ENCODE data around the gene ZBTB43. TPM values are rescaled to one million over a fixed set of nuclear protein-coding genes. Genes with fewer than 3 reads are reported as not detected.

ZBTB43 gene
- total RNA-seq, 1 donor from 2014 or later: 7.4 TPM

DNA sequence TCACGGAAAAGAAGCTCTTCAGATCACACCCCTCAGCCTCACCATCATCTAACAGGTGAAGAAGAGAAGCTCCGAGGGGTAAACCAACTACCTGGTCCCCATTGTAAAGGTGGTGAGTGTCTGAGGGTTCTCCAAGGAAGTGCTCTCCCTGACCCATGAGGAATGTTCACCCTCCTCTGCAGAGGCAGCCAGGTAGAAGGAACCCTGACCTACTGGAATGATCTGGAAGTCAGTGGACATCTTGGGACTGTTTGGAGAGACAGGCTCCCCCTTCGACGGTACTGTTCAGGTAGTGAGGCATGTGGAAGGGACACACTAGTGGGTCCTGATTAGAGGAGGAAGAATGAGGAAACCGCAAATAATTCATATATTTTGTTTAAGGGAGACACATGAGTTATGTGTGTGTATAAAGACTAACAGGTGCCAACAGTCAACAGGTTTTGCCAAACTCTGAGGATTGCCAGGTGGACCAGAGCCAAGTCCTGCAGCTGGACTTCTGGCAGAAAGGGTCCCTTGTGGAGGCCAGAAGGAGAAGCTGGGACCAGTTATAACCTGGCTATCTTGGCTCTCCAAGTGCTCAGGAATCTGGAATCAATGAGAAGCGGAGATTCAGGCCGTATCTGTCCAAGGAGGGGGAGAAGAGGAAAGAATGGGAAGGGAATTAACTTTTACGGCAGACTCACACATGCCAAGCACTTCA, 52.6 kb downstream of the ZBTB43 start:
- no peak for DNase-seq (ENCODE audit: low read depth, low spot score)

GRCh38 chr9:126859111-126859510, 54.3 kb downstream of the ZBTB43 start:
- no peak for DNase-seq (ENCODE audit: low read depth, low spot score)

DNA sequence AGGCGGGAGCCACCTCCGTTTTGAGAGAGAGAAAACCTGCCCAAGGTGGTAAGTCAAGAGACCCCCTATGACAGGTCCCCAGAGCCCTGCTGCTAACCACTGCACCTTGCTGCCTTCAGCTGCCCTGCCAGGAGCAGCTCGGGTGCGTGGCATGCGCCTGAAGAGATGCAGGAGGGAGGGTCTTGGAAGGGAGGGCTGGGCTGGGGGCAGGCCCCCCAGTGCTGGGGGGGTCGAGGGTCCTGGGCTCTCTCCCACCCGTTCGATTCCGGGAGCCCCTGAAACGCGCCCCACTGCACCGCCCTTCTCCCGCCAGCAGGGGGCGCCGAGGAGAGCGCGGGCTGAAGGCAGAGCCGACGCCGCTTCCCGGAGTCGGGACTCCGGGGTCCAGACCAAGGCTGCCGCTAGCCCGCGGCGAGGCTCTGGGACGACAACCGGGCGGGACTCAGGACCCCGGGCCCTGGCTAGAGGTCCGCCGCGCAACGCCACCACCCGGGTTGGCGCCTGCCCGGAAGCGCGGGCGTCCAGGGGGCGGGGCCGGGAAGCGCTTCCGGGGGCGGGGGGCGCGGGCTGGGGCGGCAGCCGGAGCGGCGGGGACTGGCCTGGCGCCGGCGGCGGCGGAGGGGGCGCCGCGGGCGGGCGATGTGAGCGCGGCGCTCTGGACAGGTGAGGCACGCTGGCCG, 55.4 kb downstream of the ZBTB43 start, which contains the start of gene ZBTB34:
Gene ZBTB34, plus strand, starts transcription at position 563 of the 680 bp plus-strand sequence. CDS start 18,761 bp downstream, outside the sequence.
- no peak for DNase-seq (ENCODE audit: low read depth, low spot score)

- DNase-seq (ENCODE audit: low read depth, low spot score): no peak
Observed at GRCh38 chr9:126860757-126861466, 56.1 kb downstream of the ZBTB43 start.

- DNase-seq (ENCODE audit: low read depth, low spot score): no peak
Observed at GRCh38 chr9:126861707-126862103, 56.9 kb downstream of the ZBTB43 start.

GRCh38 chr9:126862104-126862761, 57.4 kb downstream of the ZBTB43 start:
- no peak for DNase-seq (ENCODE audit: low read depth, low spot score)

- no peak for DNase-seq (ENCODE audit: low read depth, low spot score)
Observed at GRCh38 chr9:126864771-126865170, 59.9 kb downstream of the ZBTB43 start.

GRCh38 chr9:126869368-126869767, 64.5 kb downstream of the ZBTB43 start:
- DNase-seq (ENCODE audit: low read depth, low spot score): no peak

GRCh38 chr9:126872516-126872915, 67.7 kb downstream of the ZBTB43 start:
- no peak for DNase-seq (ENCODE audit: low read depth, low spot score)

GRCh38 chr9:126874546-126875314, 69.9 kb downstream of the ZBTB43 start:
- DNase-seq (ENCODE audit: low read depth, low spot score): no peak

GRCh38 chr9:126875756-126876510, 71.1 kb downstream of the ZBTB43 start:
- no peak for DNase-seq (ENCODE audit: low read depth, low spot score)

DNA sequence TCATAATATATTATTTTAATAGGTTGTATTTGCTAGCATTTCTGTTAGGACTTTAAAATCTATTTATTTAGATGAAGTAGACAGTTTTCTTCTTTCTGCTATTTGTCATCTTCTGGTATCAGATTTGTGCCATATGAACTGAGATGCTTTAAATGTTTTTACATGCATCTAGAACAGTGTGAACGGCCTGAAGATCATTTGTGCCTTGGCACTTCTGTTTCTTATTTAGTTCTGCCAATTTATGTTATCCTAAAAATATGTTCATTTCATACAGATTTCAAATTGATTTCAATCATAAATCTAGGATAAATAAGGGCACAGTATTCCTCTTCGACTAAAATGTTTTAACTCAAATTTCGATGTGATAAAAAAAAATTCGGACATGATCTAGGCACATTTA, 71.7 kb downstream of the ZBTB43 start:
- no peak for DNase-seq (ENCODE audit: low read depth, low spot score)

- DNase-seq (ENCODE audit: low read depth, low spot score): no peak
Observed at GRCh38 chr9:126877418-126877817, 72.6 kb downstream of the ZBTB43 start.

- DNase-seq (ENCODE audit: low read depth, low spot score): no peak
Observed at GRCh38 chr9:126879288-126879687, 74.4 kb downstream of the ZBTB43 start.

DNA sequence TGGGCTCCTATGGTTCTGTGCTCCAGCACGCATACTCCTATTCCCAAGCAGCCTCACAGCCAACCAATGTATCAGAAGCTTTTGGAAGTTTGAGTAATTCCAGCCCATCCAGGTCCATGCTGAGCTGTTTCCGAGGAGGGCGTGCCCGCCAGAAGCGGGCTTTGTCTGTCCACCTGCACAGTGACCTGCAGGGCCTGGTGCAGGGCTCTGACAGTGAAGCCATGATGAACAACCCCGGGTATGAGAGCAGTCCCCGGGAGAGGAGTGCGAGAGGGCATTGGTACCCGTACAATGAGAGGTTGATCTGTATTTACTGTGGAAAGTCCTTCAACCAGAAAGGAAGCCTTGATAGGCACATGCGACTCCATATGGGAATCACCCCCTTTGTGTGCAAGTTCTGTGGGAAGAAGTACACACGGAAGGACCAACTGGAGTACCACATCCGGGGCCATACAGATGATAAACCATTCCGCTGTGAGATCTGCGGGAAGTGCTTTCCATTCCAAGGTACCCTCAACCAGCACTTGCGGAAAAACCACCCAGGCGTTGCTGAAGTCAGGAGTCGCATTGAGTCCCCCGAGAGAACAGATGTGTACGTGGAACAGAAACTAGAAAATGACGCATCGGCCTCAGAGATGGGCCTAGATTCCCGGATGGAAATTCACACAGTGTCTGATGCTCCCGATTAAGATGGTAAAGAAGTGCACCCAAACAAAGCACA, 75.5 kb downstream of the ZBTB43 start:
- DNase-seq (ENCODE audit: low read depth, low spot score): no peak

- no peak for DNase-seq (ENCODE audit: low read depth, low spot score)
Observed at GRCh38 chr9:126880947-126881332, 76.1 kb downstream of the ZBTB43 start.

DNA sequence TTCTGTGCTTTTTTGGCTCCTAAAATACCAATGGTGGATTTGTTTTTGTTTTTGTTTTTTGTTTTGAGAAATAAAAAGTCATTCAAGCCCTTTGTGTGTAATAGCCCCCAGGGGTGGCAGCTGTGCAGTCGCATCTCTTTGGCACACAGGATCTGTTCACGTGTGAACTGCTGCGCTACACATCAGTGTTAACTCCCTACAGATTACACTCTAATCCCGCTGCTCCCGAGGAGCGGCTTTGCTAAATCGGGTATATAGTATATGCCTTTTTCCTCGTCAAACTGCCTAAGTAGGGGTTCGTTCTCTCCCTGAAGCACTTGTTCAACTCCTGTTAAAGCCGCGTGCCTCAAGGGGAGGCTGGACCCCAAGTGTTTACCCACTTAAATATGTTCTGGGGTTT, 77.9 kb downstream of the ZBTB43 start:
- no peak for DNase-seq (ENCODE audit: low read depth, low spot score)

- DNase-seq (ENCODE audit: low read depth, low spot score): no peak
Observed at GRCh38 chr9:126883636-126884035, 78.8 kb downstream of the ZBTB43 start.

- DNase-seq (ENCODE audit: low read depth, low spot score): peak; percentile 59
Observed at GRCh38 chr9:126885131-126885641, 80.3 kb downstream of the ZBTB43 start.

Data from pulmonary artery endothelial cell (primary cell).